ENCODE results near the gene PGR.

GRCh38 chr11:100980156-100980555, 149.5 kb downstream of the PGR start:
- TF ChIP-seq CTCF (IDR thresholded peaks at IDR 0.05) (no peak), POLR2AphosphoS5 (IDR thresholded peaks at IDR 0.05) (no peak), EP300 (IDR thresholded peaks at IDR 0.05) (no peak)

All from suprapubic skin (tissue), 4 donors.